Nephron progenitor cell (in vitro differentiated cells): ENCODE measurements around the gene KIRREL3.

ENCODE experiments used
- DNase-seq: peaks from one replicate; pipeline ENCODE4 v3.0.0; 2021
- H3K27ac Mint-ChIP-seq: 2 replicates; pipeline ENCODE4 v1.8.0; 2021; ENCODE audit warnings: mild to moderate bottlenecking, moderate library complexity, mixed read lengths
- H3K27me3 Mint-ChIP-seq: 2 replicates; pipeline ENCODE4 v1.8.0; 2021; ENCODE audit warnings: mild to moderate bottlenecking, low read depth, mixed read lengths; ENCODE audit not compliant: poor library complexity
- H3K36me3 Mint-ChIP-seq: 2 replicates; pipeline ENCODE4 v1.8.0; 2021; ENCODE audit warnings: low read depth, mixed read lengths
- H3K4me1 Mint-ChIP-seq: 2 replicates; pipeline ENCODE4 v1.8.0; 2021; ENCODE audit warnings: mixed read lengths
- H3K4me3 Mint-ChIP-seq: 2 replicates; pipeline ENCODE4 v1.8.0; 2021; ENCODE audit warnings: mild to moderate bottlenecking, moderate library complexity, mixed read lengths
- H3K9me3 Mint-ChIP-seq: 2 replicates; pipeline ENCODE4 v1.8.0; 2021; ENCODE audit warnings: mild to moderate bottlenecking, moderate library complexity, mixed read lengths
- CTCF ChIP-seq: fragments of 200-600 bp; sonication (generic); IDR thresholded peaks from 2 replicates; pipeline ENCODE4 v1.5.0; 2021; ENCODE audit warnings: antibody characterized with exemption

The KIRREL3 gene

GRCh38 chr11:126599217-126599897, 401.2 kb downstream of the KIRREL3 start:
- Mint-ChIP-seq H3K36me3 (no peaks in the 10 kb centered on the region), H3K4me3 (no peak overlapping the region), H3K4me1 (peaks cover 77% of the 10 kb centered on the region), H3K27me3 (peaks cover 10% of the 10 kb centered on the region), H3K9me3 (peaks cover 4% of the 10 kb centered on the region), H3K27ac (no peak overlapping the region)
- DNase-seq, result no peak
- no peak for TF ChIP-seq CTCF

- H3K4me3 Mint-ChIP-seq, result no peak overlapping the region
- no peaks in the 10 kb centered on the region for H3K36me3 Mint-ChIP-seq
- H3K27ac Mint-ChIP-seq, result no peak overlapping the region
- peaks cover 77% of the 10 kb centered on the region for H3K4me1 Mint-ChIP-seq
- no peak for TF ChIP-seq CTCF
- peaks cover 10% of the 10 kb centered on the region for H3K27me3 Mint-ChIP-seq
- DNase-seq, result no peak
- peaks cover 4% of the 10 kb centered on the region for H3K9me3 Mint-ChIP-seq
Observed at GRCh38 chr11:126598344-126599216, 402.0 kb downstream of the KIRREL3 start.

GRCh38 chr11:126597041-126597440, 403.5 kb downstream of the KIRREL3 start:
- Mint-ChIP-seq H3K36me3 (no peaks in the 10 kb centered on the region), H3K4me3 (no peak overlapping the region)
- no peak for DNase-seq

GRCh38 chr11:126596474-126596873, 404.1 kb downstream of the KIRREL3 start:
- TF ChIP-seq CTCF, result no peak

More at GRCh38 chr11:126597041-126597440, 403.5 kb downstream of the KIRREL3 start:
- H3K9me3 Mint-ChIP-seq, result peaks cover 4% of the 10 kb centered on the region
- H3K27me3 Mint-ChIP-seq, result peaks cover 10% of the 10 kb centered on the region
- TF ChIP-seq CTCF, result no peak
- H3K4me1 Mint-ChIP-seq, result peaks cover 72% of the 10 kb centered on the region
- no peak overlapping the region for H3K27ac Mint-ChIP-seq

GRCh38 chr11:126595560-126595959, 405.0 kb downstream of the KIRREL3 start:
- H3K4me1 Mint-ChIP-seq, result peaks cover 58% of the 10 kb centered on the region
- DNase-seq, result no peak
- no peak overlapping the region for H3K4me3 Mint-ChIP-seq
- H3K36me3 Mint-ChIP-seq, result no peaks in the 10 kb centered on the region
- peaks cover 4% of the 10 kb centered on the region for H3K9me3 Mint-ChIP-seq
- no peak for TF ChIP-seq CTCF
- H3K27me3 Mint-ChIP-seq, result peaks cover 6% of the 10 kb centered on the region
- H3K27ac Mint-ChIP-seq, result no peak overlapping the region

More at GRCh38 chr11:126596474-126596873, 404.1 kb downstream of the KIRREL3 start:
- H3K9me3 Mint-ChIP-seq, result peaks cover 4% of the 10 kb centered on the region
- H3K4me1 Mint-ChIP-seq, result peaks cover 67% of the 10 kb centered on the region
- no peak overlapping the region for H3K4me3 Mint-ChIP-seq
- peaks cover 10% of the 10 kb centered on the region for H3K27me3 Mint-ChIP-seq
- no peaks in the 10 kb centered on the region for H3K36me3 Mint-ChIP-seq
- peak overlapping the region; percentile 52 for H3K27ac Mint-ChIP-seq
- no peak for DNase-seq
